Activated B cell treated with CpG ODN at 0.5 μM for 24 hours (primary cell): ENCODE results near the gene KIRREL3. TPM values are rescaled to one million over a fixed set of nuclear protein-coding genes. Genes with fewer than 3 reads are reported as not detected.

Source experiments
- ATAC-seq: fragments of 200-7000 bp; cut with Tn5 transposase; one replicate; pipeline ENCODE4 v1.10.0; 2021; ENCODE audit warnings: low read depth, mild to moderate bottlenecking, moderate library complexity
- CTCF ChIA-PET: fragments of 350-600 bp; sonication (Branson Sonifier 250); formaldehyde crosslinking; loops from one replicate; lab custom pipeline; 2021; ENCODE audit warnings: antibody characterized with exemption; lab: Charles Lee
- POLR2A ChIA-PET: fragments of 350-600 bp; sonication (Branson Sonifier 250); formaldehyde crosslinking; loops from one replicate; lab custom pipeline; 2021; ENCODE audit warnings: antibody characterized with exemption; lab: Charles Lee
- DNase-seq: peaks from one replicate; pipeline ENCODE4 v3.0.0; 2022
- H3K27ac Mint-ChIP-seq: one replicate; pipeline ENCODE4 v1.8.0; 2020; ENCODE audit warnings: mixed read lengths
- H3K27me3 Mint-ChIP-seq: one replicate; pipeline ENCODE4 v1.8.0; 2021; ENCODE audit warnings: mixed read lengths
- H3K36me3 Mint-ChIP-seq: one replicate; pipeline ENCODE4 v1.8.0; 2021; ENCODE audit warnings: low read depth, mixed read lengths
- H3K4me1 Mint-ChIP-seq: one replicate; pipeline ENCODE4 v1.8.0; 2021; ENCODE audit warnings: mixed read lengths
- H3K4me3 Mint-ChIP-seq: one replicate; pipeline ENCODE4 v1.8.0; 2020; ENCODE audit warnings: mild to moderate bottlenecking, mixed read lengths
- H3K9me3 Mint-ChIP-seq: one replicate; pipeline ENCODE4 v1.8.0; 2020; ENCODE audit warnings: mixed read lengths
- CTCF ChIP-seq: fragments of 200-600 bp; IDR thresholded peaks from one replicate; pipeline ENCODE4 v1.8.0; 2022; ENCODE audit warnings: antibody characterized with exemption, mild to moderate bottlenecking
- intact Hi-C: fragments of 100-400 bp; cut with micrococcal nuclease; formaldehyde crosslinking; loops from one replicate; pipeline ENCODE4 v1.15.1; 2024
- total RNA-seq: library from RNA; stranded (reverse); gene quantifications from 2 replicates; pipeline ENCODE4 v1.2.3, GENCODE V29; 2022

Gene KIRREL3
- total RNA-seq, 1 donor from 2014 or later: not detected

- no peaks in the 10 kb centered on the region for H3K4me1 Mint-ChIP-seq
- DNase-seq: no peak
- no peaks in the 10 kb centered on the region for H3K27me3 Mint-ChIP-seq
- intact Hi-C loops: no loop called here
- H3K27ac Mint-ChIP-seq: no peak overlapping the region
- H3K9me3 Mint-ChIP-seq: no peaks in the 10 kb centered on the region
- POLR2A ChIA-PET: no interaction called here
- no peaks in the 10 kb centered on the region for H3K36me3 Mint-ChIP-seq
- ATAC-seq: no peak
- H3K4me3 Mint-ChIP-seq: no peak overlapping the region
- TF ChIP-seq CTCF: no peak
- CTCF ChIA-PET: no interaction called here
These were observed 376.1 kb downstream of the KIRREL3 start for GRCh38 chr11:126624506-126624905.

- no peak overlapping the region for H3K27ac Mint-ChIP-seq
- no peaks in the 10 kb centered on the region for H3K4me1 Mint-ChIP-seq
- peaks cover 2% of the 10 kb centered on the region for H3K9me3 Mint-ChIP-seq
- ChIA-PET POLR2A (no interaction called here), CTCF (no interaction called here)
- DNase-seq (no peak), ATAC-seq (no peak)
- H3K27me3 Mint-ChIP-seq: peaks cover 9% of the 10 kb centered on the region
- TF ChIP-seq CTCF: no peak
- intact Hi-C loops: no loop called here
- H3K36me3 Mint-ChIP-seq: no peaks in the 10 kb centered on the region
- H3K4me3 Mint-ChIP-seq: no peak overlapping the region
These were observed 381.1 kb downstream of the KIRREL3 start for GRCh38 chr11:126619516-126619915.

GRCh38 chr11:126615845-126616244, 384.7 kb downstream of the KIRREL3 start:
- POLR2A ChIA-PET: no interaction called here
- ATAC-seq: no peak
- peaks cover 2% of the 10 kb centered on the region for H3K9me3 Mint-ChIP-seq

GRCh38 chr11:126613272-126613671, 387.3 kb downstream of the KIRREL3 start:
- H3K27me3 Mint-ChIP-seq: peaks cover 10% of the 10 kb centered on the region
- no peak for ATAC-seq
- ChIA-PET POLR2A (no interaction called here), CTCF (no interaction called here)
- intact Hi-C loops: no loop called here
- no peaks in the 10 kb centered on the region for H3K4me1 Mint-ChIP-seq
- no peak for DNase-seq
- H3K36me3 Mint-ChIP-seq: no peaks in the 10 kb centered on the region
- no peak overlapping the region for H3K27ac Mint-ChIP-seq
- TF ChIP-seq CTCF: no peak
- peaks cover 2% of the 10 kb centered on the region for H3K9me3 Mint-ChIP-seq
- no peak overlapping the region for H3K4me3 Mint-ChIP-seq

More at GRCh38 chr11:126615845-126616244, 384.7 kb downstream of the KIRREL3 start:
- peaks cover 10% of the 10 kb centered on the region for H3K27me3 Mint-ChIP-seq
- no peak for TF ChIP-seq CTCF
- H3K36me3 Mint-ChIP-seq: no peaks in the 10 kb centered on the region
- intact Hi-C loops: no loop called here
- no peaks in the 10 kb centered on the region for H3K4me1 Mint-ChIP-seq
- CTCF ChIA-PET: no interaction called here
- DNase-seq: no peak
- no peak overlapping the region for H3K27ac Mint-ChIP-seq
- H3K4me3 Mint-ChIP-seq: no peak overlapping the region

- H3K4me3 Mint-ChIP-seq: no peak overlapping the region
- intact Hi-C loops: no loop called here
- ChIA-PET CTCF (no interaction called here), POLR2A (no interaction called here)
- ATAC-seq (no peak), DNase-seq (no peak)
- TF ChIP-seq CTCF: no peak
- H3K9me3 Mint-ChIP-seq: no peaks in the 10 kb centered on the region
- H3K4me1 Mint-ChIP-seq: no peaks in the 10 kb centered on the region
- H3K27me3 Mint-ChIP-seq: peaks cover 10% of the 10 kb centered on the region
- no peaks in the 10 kb centered on the region for H3K36me3 Mint-ChIP-seq
- H3K27ac Mint-ChIP-seq: no peak overlapping the region
These were observed 387.9 kb downstream of the KIRREL3 start for GRCh38 chr11:126612671-126613070.
